Fibroblast of mammary gland (primary cell): ENCODE data around the gene LRIG1.

Experiments used
- DNase-seq: peaks from one replicate; pipeline ENCODE4 v3.0.0-alpha.2; 2010; ENCODE audit warnings: low read depth
- H3K4me3 ChIP-seq: 2 replicates; pipeline ENCODE4 v1.5.1; 2011; ENCODE audit warnings: low read depth, mild to moderate bottlenecking, low read length, moderate library complexity; ENCODE audit not compliant: control insufficient read depth
- CTCF ChIP-seq: conservative IDR thresholded peaks from 2 replicates; pipeline ENCODE4 v1.5.1; 2011; ENCODE audit warnings: low read depth, low read length, inconsistent platforms; ENCODE audit not compliant: control insufficient read depth, insufficient read depth

LRIG1 gene

GRCh38 chr3:66494959-66495667 is 5.7 kb downstream of the LRIG1 start:
- no peak for TF ChIP-seq CTCF
- no peak overlapping the region for H3K4me3 ChIP-seq
- no peak for DNase-seq

GRCh38 chr3:66493458-66494099 is 7.2 kb downstream of the LRIG1 start:
- no peak for TF ChIP-seq CTCF
- no peak for DNase-seq
- H3K4me3 ChIP-seq = no peak overlapping the region

GRCh38 chr3:66492672-66493071 is 8.2 kb downstream of the LRIG1 start:
- TF ChIP-seq CTCF = no peak
- DNase-seq = no peak
- no peak overlapping the region for H3K4me3 ChIP-seq

GRCh38 chr3:66492071-66492470 is 8.8 kb downstream of the LRIG1 start:
- no peak for TF ChIP-seq CTCF
- H3K4me3 ChIP-seq = no peak overlapping the region
- no peak for DNase-seq

- no peak overlapping the region for H3K4me3 ChIP-seq
- TF ChIP-seq CTCF = no peak
- DNase-seq = peak; percentile 21
These were observed 9.8 kb downstream of the LRIG1 start for GRCh38 chr3:66490984-66491383.

- DNase-seq = peak; percentile 53
- TF ChIP-seq CTCF = no peak
- no peak overlapping the region for H3K4me3 ChIP-seq
These were observed 10.6 kb downstream of the LRIG1 start for GRCh38 chr3:66490214-66490613.
